ENCODE measurements around the gene ZNF534. TPM values are rescaled to one million over a fixed set of nuclear protein-coding genes. Genes with fewer than 3 reads are reported as not detected.
"Not testable (repeated sequence)": the region's sequence is repeated elsewhere in the genome, so short reads cannot be mapped to it uniquely, and the experiment has no call there.

The ZNF534 gene
- total RNA-seq (2014; rRNA removed; shearing (Covaris generic)): not detected in 2 replicates

DNA sequence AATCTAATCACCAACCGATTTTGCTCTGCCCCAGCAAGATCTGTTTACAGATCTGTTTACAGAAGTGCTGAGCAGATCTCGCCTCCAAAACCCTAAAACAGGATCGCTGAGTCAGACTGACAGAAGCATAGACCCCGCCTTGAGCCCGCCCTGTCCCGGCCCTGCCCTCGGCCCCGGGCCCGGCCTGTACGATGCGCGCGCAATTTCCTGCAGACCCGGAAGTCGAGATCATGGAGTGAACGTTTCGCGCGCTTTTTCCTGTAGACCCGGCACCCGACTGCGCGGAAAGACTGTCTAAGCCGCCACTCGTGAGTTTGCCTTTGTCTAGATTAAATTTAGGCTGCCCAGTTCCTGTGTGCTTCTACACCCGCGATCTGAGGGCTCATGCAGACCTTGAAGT is at the start of gene ZNF534:
TSS of gene ZNF534 (plus strand) at position 212 of the 400 bp plus-strand sequence. CDS start 2,327 bp downstream, outside the sequence.
- DNase-seq (ENCODE audit: low read depth): no peak

DNA sequence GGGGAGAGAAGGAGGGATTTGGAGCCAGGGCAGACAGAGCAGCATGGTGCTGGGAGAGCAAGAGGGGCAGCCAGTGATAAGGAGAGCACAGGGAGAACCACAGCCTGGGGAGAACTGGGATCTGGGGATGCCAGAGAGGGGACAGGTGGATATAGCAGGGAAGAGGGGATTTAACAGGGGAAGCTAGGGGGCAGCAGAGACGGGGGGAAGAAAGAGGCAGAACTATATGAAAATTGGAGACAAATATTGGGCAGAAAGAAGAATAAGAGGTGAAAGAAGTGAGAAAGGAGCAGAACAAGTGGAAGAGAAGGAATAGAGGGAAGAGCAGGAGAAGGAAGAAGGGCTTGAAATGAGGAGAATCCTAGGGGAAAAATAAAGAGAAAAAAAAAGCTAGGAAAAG is 37.8 kb upstream of the ZNF534 start:
- DNase-seq (ENCODE audit: low read depth): no peak

GRCh38 chr19:52397310-52398080 is 31.5 kb upstream of the ZNF534 start, which contains the start of gene ZNF528:
Gene ZNF528 (plus strand): TSS chr19:52397849. CDS start chr19:52402014, 4,165 bp downstream.
- peak; percentile 97 for DNase-seq (ENCODE audit: low read depth)

DNA sequence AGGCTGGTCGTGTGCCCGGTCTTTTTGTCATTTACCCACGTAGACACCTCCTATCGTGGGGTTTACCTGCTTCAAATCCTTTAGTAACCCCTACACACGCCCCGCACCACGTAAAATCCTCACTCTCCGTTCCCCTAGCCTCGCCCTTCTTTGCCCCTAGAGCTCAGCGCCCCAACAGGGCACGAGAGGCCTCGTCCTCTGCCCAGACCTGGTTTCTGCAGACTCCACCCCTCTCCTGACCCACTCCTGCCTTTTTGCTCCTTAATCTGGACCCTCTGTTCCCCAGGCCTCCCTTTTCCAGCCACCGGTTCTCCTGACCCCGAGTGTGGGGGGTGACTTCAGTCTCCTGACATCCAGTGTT is 30.9 kb upstream of the ZNF534 start:
- peak; percentile 18 for DNase-seq (ENCODE audit: low read depth)

DNA sequence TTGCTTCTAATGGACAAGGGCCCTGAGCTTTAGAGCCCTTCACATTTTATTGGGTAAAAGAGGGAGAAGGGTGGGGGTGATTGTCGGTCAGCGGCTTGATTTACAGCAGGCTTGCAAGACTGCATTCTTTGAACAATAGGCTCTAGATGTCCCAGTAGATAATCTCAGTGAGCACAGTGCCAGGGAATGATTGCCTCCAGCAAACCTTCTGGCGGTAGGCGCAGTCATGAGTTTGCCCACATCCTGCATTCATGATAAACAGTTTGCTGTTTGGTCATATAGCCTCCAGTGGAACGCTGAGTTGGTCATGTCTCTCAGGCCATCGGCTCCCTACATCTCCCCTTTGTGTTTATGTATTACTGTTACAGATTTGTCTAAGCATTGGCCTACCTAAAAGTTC is 18.7 kb upstream of the ZNF534 start:
- DNase-seq (ENCODE audit: low read depth): no peak

DNA sequence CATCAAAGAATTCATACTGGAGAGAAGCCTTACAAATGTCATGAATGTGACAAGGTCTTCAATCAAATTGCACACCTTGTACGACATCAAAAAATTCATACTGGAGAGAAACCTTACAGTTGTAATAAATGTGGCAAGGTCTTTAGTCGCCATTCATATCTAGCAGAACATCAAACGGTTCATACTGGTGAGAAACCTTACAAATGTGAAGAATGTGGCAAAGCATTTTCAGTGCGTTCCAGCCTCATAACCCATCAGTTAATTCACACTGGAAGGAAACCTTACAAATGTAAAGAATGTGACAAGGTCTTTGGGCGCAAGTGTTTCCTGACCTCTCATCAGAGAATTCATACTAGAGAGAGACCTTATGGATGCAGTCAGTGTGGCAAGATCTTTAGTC is 13.2 kb upstream of the ZNF534 start:
- no peak for DNase-seq (ENCODE audit: low read depth)

DNA sequence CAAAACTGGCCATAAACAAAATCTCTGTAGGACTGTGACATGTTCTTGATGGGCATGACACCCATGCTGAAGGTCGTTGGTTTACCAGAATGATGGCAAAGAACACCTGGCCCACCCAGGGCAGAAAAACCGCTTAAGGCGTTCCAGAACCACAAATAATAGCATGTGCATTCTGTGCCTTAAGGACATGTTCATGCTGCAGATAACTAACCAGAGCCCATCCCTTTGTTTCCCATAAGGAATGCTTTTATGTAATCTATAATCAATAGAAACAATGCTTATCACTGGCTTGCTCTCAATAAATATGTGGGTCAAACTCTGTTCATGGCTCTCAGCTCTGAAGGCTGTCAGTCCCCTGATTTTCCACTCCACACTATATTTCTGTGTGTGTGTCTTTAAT is 13.2 kb downstream of the ZNF534 start:
- DNase-seq (ENCODE audit: low read depth): no peak

- no peak for DNase-seq (ENCODE audit: low read depth)
Observed at GRCh38 chr19:52444506-52444905, 15.6 kb downstream of the ZNF534 start.

DNA sequence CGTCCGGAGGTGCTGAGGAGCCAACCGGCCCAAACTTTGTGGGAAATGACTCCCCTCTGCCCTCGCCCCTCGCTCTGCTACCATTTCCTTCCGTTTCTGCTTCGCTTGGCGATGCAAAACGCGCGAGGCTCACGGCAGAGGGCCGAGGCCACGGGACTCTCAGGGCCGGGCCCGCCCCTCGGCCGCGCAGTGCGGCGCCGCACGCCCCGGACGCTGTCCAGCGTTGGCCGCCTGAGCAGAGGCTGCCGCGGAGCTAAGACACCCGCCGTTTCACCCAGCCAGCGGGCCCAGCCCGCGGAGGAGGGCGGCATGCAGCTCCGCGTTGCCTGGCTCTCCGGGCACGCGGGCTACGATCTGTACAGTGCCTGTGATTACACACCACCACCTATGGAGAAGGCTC is 22.3 kb downstream of the ZNF534 start:
- DNase-seq (ENCODE audit: low read depth): no peak

DNA sequence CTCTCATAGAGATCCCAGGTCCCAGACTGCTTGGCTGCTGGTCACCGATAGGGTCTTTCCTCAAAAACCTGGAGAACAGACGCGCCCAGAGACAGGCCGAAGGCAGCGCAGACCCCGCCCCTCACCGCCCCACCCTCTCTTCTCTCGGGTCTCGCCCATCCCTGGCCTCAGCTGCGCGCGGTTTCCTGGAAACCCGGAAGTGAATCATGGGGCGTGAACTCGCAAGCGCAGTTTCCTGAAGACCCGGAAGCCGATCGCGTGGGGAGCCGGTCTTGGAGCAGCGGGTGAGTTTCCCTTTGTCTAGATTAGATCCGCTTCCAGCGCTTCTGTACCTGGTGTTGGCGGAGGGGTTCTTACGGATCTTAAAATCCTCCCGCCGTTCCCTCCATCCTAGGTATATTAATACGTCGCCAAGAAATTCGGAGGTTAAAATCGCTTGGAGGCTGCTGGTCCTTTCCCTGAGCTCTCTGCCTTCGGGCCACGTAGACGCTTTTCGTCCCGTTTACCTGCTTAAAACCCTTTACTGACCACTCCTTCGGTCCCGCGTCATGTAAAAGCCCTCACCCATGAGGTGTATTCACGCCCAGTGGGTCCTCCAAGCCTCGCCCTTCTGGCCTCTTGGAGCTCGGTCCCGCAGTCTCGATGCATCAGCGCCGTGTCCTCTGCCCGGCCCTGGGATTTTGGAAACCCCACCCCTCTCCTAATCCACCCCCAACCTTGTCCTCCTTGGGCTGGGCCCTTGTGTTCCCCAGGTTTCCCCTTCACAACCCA is 24.6 kb downstream of the ZNF534 start, which contains the start of gene ZNF578:
TSS of gene ZNF578 (plus strand) at position 230 of the 771 bp plus-strand sequence. CDS start 48,293 bp downstream, outside the sequence.
- peak; percentile 93 for DNase-seq (ENCODE audit: low read depth)

DNA sequence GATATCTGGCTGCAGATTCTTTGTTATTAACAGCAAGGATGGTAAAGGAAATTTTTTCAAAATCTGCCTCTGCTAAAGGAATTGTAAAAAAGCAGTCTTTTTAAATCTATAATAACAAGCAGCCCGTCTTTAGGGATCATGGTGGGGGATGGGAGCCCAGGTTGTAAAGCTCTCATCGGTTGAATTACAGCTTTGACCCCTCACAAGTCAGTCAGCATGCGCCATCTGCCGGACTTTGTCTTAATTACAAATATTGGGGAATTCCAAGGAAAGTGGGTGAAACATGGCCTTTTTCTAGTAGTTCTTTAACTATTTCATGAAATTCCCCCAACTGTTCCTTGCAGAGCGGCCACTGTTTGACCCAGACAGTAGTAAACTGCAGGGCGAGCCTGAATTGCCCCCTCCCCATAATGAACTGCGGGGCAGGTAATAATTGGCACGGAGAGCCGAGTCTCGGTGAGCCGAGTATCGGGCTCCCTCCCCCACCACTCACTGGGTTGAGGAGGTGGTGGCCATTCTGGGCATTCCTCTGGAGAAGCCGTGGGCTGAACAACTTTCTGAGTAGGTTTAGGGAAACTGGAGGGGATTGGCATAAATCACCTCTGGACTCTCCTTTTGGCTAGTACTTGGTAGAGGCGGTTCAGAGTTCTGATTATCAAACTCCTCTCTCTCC is 36.0 kb downstream of the ZNF534 start:
- peak; percentile 33 for DNase-seq (ENCODE audit: low read depth)

DNA sequence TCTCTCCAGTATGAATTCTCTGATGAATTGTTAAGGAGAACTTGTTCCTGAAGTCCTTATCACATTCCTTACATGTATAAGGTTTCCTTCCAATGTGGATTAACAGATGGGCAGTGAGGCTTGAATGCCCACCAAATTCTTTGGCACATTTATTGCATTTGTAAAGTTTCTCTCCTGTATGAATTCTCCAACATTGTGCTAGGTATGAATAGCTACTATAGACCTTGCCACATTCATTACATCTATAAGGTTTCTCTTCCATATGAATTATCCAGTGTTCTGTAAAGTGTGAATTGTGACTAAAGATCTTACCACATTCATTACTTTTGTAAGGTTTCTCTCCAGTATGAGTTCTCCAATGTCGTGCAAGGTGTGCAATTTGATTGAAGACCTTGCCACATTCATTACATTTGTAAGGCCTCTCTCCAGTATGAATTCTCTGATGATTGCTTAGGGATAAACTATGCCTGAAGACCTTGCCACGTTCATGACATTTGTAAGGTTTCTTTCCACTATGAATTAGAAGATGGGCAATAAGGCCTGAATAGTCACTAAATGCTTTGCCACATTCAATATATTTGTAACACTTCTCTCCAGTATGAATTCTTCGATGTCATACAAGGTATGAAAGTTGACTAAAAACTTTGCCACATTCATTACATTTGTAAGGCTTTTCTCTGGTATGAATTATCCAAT is 44.9 kb downstream of the ZNF534 start:
- no peak for DNase-seq (ENCODE audit: low read depth)

GRCh38 chr19:52474351-52475127 is 45.6 kb downstream of the ZNF534 start:
- no peak for DNase-seq (ENCODE audit: low read depth)

GRCh38 chr19:52484111-52484743 is 55.3 kb downstream of the ZNF534 start:
- not testable (repeated sequence) for DNase-seq (ENCODE audit: low read depth)

GRCh38 chr19:52485064-52485463 is 56.1 kb downstream of the ZNF534 start:
- DNase-seq (ENCODE audit: low read depth): not testable (repeated sequence)

DNA sequence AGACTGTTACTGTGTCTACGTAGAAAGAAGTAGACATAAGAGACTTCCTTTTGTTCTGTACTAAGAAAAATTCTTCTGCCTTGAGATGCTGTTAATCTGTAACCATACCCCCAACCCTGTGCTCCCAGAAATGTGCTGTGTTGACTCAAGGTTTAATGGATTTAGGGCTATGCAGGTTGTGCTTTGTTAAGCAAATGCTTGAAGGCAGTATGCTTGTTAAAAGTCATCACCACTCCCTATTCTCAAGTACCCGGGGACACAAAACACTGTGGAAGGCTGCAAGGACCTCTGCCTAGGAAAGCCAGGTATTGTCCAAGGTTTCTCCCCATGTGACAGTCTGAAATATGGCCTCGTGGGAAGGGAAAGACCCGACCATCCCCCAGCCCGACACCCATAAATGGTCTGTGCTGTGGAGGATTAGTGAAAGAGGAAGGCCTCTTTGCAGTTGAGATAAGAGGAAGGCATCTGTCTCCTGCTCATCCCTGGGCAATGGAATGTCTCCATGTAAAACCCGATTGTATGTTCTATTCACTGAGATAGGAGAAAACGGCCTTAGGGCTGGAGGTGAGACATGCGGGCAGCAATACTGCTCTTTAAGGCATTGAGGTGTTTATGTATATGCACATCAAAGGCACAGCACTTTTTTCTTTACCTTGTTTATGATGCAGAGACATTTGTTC is 56.8 kb downstream of the ZNF534 start:
- not testable (repeated sequence) for DNase-seq (ENCODE audit: low read depth)

DNA sequence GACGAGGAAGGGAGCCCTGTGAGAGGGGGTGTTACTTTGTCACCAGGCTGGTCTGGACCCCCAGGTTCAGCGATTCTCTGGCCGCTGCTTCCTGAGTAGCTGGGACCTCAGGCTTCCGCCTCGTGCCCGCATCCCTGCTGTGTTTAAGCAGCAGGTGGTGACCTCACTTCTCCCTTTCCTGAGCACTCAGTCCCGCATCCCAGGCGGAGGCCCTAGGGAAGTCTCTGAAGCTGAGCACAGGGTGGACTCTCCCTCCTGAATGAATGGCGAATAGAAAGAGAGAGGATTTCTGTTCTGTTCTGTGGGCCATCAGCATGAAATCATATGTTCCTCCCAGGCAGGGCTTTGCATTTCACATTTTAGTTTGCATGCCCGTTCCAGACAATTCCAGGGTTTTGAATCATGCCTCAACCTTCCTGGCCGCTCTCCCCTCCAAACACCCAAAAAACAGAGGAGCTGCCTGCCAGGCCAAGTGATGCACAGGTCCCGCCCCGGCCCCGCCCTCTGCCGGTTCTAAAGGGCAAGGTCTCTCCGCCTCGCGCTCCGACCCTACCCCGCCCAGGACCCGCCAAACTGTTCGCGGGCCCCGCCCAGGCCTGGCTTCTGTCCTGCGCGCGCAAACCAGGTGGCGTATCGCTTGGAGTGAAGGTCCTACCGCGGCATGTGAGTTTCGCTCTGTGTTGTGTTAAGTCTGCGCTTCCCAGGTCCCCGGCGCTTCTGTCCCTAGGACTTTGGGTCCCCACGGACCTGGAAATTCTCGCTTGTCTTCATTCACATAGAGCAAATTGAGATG is 63.4 kb downstream of the ZNF534 start:
- no peak for DNase-seq (ENCODE audit: low read depth)

- DNase-seq (ENCODE audit: low read depth): no peak
Observed at GRCh38 chr19:52492994-52493470, 64.1 kb downstream of the ZNF534 start.

- DNase-seq (ENCODE audit: low read depth): peak; percentile 85
Observed at GRCh38 chr19:52494518-52494917, 65.6 kb downstream of the ZNF534 start.

All from RPMI7951 (cell line).